ENCODE measurements around the gene RASSF3. TPM values are rescaled to one million over a fixed set of nuclear protein-coding genes. Genes with fewer than 3 reads are reported as not detected.

RASSF3 gene
- total and polyA plus RNA-seq, 2 experiments from 2014 or later = 4.8 to 23.6 TPM

- peak overlapping the region; percentile 83 for H3K27ac ChIP-seq
- peak in 1 of 2 donors; percentile 4 for DNase-seq (ENCODE audit: low read depth in 1 of 2, low spot score in 1 of 2)
- no peaks in the 10 kb centered on the region for H3K36me3 ChIP-seq
- H3K27me3 ChIP-seq = no peaks in the 10 kb centered on the region
- TF ChIP-seq CTCF (IDR thresholded peaks at IDR 0.05; ENCODE audit: low read depth, low read length) = no peak
- no peak overlapping the region for H3K4me3 ChIP-seq
- H3K4me1 ChIP-seq (ENCODE audit: low read depth) = peaks cover 50% of the 10 kb centered on the region
- H3K9me3 ChIP-seq (ENCODE audit: low read depth) = no peaks in the 10 kb centered on the region
Observed at GRCh38 chr12:64658892-64659481, 48.7 kb downstream of the RASSF3 start.

- Histone ChIP-seq H3K9me3 (ENCODE audit: low read depth) (no peaks in the 10 kb centered on the region), H3K4me3 (no peak overlapping the region), H3K27ac (peak overlapping the region; percentile 34), H3K4me1 (ENCODE audit: low read depth) (peaks cover 47% of the 10 kb centered on the region), H3K36me3 (no peaks in the 10 kb centered on the region), H3K27me3 (no peaks in the 10 kb centered on the region)
- DNase-seq (ENCODE audit: low read depth in 1 of 2, low spot score in 1 of 2) = no peak
- TF ChIP-seq CTCF (IDR thresholded peaks at IDR 0.05; ENCODE audit: low read depth, low read length) = no peak
Observed at GRCh38 chr12:64660237-64661018, 50.1 kb downstream of the RASSF3 start.

- no peaks in the 10 kb centered on the region for H3K36me3 ChIP-seq
- peak overlapping the region; percentile 82 for H3K27ac ChIP-seq
- no peaks in the 10 kb centered on the region for H3K27me3 ChIP-seq
- H3K9me3 ChIP-seq (ENCODE audit: low read depth) = no peaks in the 10 kb centered on the region
- DNase-seq (ENCODE audit: low read depth in 1 of 2, low spot score in 1 of 2) = no peak
- peaks cover 60% of the 10 kb centered on the region for H3K4me1 ChIP-seq (ENCODE audit: low read depth)
- H3K4me3 ChIP-seq = no peak overlapping the region
- TF ChIP-seq CTCF (IDR thresholded peaks at IDR 0.05; ENCODE audit: low read depth, low read length) = no peak
Observed at GRCh38 chr12:64663015-64663414, 52.7 kb downstream of the RASSF3 start.

GRCh38 chr12:64665514-64665913 is 55.2 kb downstream of the RASSF3 start:
- peaks cover 62% of the 10 kb centered on the region for H3K4me1 ChIP-seq (ENCODE audit: low read depth)
- H3K27me3 ChIP-seq = no peaks in the 10 kb centered on the region
- peak overlapping the region; percentile 95 for H3K27ac ChIP-seq
- H3K4me3 ChIP-seq = no peak overlapping the region
- no peak for TF ChIP-seq CTCF (IDR thresholded peaks at IDR 0.05; ENCODE audit: low read depth, low read length)
- no peaks in the 10 kb centered on the region for H3K36me3 ChIP-seq
- DNase-seq (ENCODE audit: low read depth in 1 of 2, low spot score in 1 of 2) = peak in 1 of 2 donors; percentile 35
- no peaks in the 10 kb centered on the region for H3K9me3 ChIP-seq (ENCODE audit: low read depth)

GRCh38 chr12:64666054-64666914 is 56.0 kb downstream of the RASSF3 start:
- Histone ChIP-seq H3K4me1 (ENCODE audit: low read depth) (peaks cover 65% of the 10 kb centered on the region), H3K27me3 (no peaks in the 10 kb centered on the region), H3K27ac (peak overlapping the region; percentile 95), H3K36me3 (no peaks in the 10 kb centered on the region), H3K9me3 (ENCODE audit: low read depth) (no peaks in the 10 kb centered on the region), H3K4me3 (no peak overlapping the region)
- TF ChIP-seq CTCF (IDR thresholded peaks at IDR 0.05; ENCODE audit: low read depth, low read length) = no peak
- peak in 1 of 2 donors; percentile 36 for DNase-seq (ENCODE audit: low read depth in 1 of 2, low spot score in 1 of 2)
